Myocyte (in vitro differentiated cells): ENCODE data around the gene APC2. TPM values are rescaled to one million over a fixed set of nuclear protein-coding genes. Genes with fewer than 3 reads are reported as not detected.
"Not testable (repeated sequence)": the region's sequence is repeated elsewhere in the genome, so short reads cannot be mapped to it uniquely, and the experiment has no call there.

ENCODE experiments used
- DNase-seq: peaks from one replicate; pipeline ENCODE4 v3.0.0-alpha.2; 2012; ENCODE audit warnings: low read depth
- total RNA-seq: library from RNA; depleted of rRNA; stranded (reverse); fragments of >200 nt; gene quantifications from 2 replicates; pipeline ENCODE4 v1.2.3, GENCODE V29; 2014

Gene APC2
- total RNA-seq, 1 donor from 2014 or later = 0.53 TPM

DNA sequence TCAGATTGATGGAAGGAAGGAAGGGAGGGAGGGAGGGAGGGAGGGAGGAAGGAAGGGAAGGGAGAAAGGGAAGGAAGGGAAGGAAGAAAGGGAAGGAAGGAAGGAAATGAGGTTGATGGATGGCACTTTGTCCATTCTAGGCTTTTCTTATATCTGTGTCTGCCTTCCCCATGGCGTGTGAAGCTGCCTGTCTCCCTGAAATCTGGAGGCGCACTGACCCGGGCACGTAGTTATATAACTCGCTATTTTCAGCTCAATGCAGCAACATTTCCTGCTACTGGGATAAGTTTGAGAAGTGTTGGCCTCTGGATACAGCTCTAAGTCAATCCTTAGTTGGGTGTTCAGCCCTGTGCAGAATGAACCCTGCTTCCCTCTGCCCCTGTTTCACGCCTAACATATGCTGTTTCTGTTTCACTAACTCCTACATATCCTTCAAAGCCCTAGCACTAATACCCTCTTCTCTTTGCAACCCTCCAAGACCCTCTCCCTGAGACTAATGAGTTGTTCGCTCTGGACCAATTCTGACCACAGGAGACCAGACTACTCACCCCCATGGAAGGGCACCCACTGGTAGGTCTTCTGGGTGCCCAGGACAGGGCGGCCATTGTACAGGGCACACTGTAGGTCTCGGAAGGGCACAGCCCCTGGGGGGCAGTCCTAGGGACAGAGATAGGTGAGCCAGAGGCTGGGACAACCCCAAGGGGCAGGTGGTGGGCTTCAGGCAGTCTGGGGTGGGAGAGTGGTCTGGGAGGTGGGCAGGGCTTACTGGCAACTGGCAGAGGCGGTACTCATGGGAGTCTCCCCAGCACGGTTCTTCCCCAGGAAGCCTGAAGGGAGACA lies 59.9 kb downstream of the APC2 start:
- no peak for DNase-seq

DNA sequence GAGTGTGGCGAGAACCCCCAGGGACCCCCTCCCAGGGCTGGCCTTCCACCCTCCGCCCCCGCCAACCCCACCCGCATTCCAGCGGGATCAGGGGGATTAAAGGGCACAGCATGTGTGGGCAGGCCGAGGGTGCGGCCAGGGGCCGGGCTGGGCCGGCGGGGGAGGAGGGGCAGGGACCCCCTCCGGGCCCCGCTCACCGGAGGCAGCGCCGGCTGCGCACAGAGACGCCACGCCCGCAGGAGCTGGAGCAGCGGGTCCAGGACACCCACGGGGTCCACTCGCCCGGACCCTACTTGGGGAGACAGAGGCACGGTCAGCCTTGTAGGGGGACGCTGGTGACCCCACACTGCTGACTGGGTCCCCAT lies 60.5 kb downstream of the APC2 start:
- peak; percentile 43 for DNase-seq

DNA sequence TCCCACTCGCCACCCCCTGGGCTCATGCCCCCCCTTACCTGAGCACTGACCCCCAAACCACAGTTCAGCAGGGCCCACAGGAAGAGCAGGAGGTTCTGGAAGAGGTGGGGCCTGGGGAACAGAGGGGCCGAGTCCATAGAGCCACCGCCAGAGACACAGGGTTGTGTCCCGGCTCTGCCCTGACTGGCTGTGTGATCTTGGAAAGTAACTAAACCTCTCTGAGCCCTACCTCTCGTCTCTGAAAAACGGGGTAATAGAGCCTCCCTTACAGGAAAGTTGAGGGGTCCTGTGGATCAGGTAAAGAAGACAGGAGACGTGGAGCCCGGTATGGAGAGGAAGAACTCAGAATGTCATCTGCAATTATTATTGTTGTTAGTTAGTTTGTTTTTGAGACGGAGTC lies 60.9 kb downstream of the APC2 start:
- DNase-seq = no peak

DNA sequence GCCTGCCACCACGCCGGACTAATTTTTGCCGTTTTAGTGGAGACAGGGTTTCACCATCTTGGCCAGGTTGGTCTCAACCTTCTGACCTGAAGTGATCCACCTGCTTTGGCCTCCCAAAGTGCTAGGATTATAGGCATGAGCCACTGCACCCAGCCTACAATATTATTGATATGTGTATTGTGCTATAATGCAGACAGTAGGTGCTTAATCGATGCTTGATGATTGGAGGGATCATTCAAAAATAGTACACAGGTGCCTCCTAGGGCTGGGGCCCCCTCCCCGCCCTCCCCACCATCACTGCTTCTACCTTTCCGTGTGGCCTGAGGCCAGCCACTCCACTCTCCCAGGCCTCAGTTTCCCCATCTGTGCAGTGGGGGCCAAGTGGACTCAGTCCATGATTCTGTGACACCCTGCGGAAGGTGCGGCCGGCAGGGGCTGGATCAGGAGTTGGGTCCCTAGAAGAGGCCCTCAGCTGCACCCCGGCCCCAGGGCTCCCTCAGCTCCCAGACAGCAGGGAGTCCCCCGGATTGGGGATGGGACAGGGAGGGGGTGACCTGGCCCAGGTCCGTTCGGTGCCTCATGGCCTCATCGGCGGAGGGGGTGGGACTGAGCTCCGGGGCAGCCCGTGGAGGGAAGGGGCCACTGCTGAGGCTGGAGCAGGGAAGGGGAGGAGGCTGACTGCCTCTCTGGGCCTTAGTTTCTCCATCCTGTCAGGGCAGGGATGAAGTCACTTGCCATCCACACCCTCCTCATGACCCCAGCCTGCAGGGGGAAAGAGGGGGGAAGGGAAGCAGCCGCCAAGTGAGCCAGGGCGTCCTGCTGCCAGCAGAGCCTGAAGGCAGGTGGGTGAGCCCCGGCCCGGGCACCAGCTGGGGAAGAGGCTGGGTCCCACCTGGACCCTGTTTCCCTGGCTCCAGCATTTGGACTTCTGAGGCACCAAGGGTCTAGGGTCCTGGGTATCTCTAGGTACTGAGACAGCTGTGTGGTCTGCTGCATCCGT lies 61.7 kb downstream of the APC2 start:
- DNase-seq = no peak

DNA sequence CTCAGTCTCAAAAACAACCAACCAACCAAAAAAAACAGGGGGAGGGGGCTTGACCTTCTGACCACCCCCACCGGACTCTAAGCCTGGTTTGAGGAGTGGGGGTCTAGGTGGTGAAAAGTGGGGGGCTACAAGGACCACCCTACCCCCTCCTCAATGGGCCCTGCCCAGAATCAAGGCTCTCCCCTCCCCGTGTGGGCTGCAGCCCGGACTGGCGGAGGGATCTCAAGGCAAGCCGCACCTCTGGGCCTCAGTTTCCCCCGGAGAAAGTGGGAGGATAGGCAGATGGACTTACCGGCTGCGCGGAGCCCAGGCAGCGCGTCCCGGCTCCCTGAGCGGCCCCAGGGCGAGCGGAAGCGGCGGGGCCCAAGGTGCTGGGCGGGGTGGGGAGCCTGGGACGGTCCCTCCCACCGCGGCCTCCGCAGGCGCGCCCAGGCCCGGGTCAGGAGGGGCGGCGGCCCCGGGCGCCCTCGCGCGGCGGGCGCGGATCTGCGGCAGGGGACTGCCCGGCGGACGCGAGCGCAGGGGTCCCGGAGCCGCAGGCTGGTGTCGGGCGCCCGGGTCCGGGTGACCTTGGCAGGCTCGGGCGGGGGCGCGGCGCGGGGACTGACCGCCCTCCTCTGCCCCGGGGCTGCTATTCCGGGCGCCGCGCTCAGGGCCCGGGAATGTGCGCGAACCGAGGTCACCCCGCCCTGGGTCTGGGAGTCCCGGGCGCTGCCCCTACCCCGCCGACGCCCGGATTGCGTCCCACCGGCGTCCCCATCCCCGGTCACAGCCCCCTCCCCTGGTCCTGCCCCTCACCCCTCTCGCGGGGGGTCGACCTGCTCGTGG lies 63.0 kb downstream of the APC2 start, which contains the start of gene ADAMTSL5:
Gene ADAMTSL5 (minus strand): TSS at position 349 of the 828 bp plus-strand sequence. CDS start 2,076 bp downstream, outside the sequence.
- peak; percentile 79 for DNase-seq

DNA sequence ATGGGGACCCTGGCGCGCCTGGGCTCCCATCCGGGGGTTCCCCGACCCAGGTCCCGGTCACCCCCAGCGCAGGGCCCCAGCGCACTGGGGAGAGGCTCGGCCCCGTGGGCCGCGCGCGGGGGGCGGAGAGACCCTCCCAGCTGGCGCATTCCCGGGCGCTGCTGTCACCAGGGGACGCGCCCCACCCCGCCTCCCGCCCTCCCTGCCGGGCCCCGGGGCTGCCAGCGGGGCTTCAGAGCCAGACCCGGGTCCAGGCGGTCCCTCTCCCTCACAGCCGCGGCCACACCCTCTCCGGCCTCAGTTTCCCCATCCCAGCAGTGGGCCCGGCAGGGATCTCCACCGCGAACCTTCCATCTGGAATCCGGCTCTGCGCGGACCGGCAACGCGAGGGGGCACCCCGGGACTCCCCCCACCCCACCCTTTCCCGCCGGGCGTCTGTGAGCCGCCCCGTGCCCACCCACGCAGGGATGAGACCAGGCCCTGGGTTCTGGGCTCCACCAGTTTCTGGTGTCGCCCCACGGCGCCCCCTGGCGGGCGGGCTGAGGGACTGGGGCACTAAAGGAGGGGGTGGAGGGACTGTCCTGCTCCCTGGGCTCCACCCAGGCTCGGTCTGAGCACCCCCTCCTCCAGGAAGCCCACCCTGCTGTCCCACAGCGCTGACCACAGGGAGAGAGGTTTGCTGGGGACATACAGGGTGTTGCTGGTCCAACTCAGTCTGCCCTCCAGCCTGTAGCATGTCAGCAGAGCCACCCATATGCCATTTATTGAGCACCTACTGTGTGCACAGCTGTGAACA lies 63.8 kb downstream of the APC2 start:
- peak; percentile 69 for DNase-seq

DNA sequence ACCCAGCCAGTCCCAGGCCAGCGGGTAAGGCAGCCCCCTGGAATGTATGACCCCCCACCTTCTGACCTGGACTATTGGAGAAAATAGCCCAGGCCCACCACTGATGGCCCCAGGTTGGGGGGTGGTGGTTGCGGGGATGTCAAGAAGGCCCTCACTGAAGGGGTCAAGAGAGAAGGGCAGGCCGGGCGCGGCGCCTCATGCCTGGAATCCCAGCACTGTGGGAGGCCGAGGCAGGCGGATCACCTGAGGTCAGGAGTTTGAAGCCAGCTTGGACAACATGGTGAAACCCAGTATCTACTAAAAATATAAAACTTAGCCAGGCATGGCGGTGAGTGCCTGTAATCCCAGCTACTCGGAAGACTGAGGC lies 64.4 kb downstream of the APC2 start:
- DNase-seq = no peak

DNA sequence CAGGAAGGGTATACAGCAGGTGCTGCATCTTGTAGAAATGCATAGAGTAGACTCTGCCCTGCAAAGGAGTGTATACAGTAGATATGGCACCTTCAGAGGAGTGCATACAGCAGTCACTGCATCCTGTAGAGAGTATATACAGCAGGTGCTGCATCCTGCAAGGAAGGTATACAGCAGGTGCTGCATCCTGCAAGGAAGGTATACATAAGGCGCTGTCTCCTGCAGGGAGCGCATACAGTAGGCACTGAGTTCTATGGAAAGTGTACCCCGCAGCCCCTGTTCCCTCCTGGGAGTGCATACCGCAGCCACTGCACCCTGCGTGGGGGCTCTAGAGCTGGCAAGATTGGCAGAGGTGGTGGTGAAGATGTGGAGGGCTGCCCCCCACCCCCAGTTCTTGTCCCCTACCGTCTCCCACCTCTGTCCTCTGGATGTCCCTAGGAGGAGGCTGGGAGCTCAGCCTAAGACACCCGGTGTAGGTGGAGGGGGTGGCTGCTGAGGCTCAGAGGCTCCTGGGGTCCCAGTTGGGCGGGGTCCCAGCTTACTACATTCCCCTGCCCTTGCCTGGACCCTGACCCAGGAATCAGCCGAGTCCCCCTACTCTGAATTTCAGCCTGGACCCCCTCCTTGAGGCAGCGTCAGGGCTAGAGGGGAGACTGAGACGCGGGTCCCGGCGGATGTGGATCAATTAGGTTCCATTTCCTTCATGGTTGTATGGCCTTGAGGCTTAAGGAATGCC lies 65.2 kb downstream of the APC2 start:
- no peak for DNase-seq

DNA sequence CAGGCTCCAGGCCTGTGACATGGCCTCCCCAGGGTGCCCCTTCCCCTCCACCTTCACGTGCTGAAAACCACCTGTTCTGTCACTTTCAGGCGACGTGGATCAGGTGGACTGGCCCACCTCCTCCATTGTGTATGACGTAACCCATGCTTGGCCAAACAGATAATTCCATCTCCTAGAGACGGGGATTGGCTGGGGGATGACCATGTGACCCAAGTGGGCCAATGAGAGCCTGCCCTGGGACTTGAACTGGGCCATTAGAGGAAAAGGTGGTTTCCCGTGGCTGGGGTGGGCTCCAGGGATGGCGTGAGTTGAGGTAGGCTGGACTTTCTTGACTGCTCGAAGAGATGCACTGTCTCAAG lies 66.5 kb downstream of the APC2 start:
- DNase-seq = no peak

DNA sequence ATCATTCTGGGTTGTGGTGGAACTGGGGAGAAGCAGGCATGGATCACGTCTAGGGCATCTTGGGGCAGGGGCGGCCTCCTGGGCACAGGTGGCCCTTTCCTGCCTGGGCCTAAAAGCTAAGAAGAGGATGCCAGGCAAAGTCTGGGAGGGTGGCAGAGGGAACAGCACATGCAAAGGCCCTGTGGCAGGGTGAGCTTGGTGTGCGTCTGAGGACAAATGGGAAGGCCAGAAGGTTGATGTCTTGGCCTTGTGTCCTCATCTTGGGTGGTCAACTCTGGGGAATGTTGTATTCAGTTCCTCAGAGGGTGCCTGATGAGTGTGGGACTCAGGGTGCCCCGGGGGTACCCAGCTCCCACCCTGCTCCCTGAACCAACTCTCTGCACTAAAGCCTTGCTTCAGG lies 68.5 kb downstream of the APC2 start:
- DNase-seq = no peak

DNA sequence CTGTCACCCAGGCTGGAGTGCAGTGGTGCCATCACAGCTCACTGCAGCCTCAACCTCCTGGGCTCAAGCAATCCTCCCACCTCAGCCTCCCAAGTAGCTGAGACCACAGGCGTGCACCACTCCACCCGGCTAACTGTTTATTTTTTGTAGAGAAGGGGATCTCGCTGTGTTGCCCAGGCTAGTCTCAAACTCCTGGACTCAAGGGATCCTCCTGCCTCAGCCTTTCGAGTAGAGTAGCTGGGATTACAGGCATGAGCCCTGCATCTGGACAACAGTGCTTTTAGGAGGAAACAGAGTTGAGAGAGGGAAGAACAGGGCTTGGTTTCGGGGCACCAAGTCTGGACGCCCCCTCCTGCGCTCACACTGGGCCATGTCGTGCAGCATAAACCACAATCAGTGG lies 69.9 kb downstream of the APC2 start:
- DNase-seq = not testable (repeated sequence)

DNA sequence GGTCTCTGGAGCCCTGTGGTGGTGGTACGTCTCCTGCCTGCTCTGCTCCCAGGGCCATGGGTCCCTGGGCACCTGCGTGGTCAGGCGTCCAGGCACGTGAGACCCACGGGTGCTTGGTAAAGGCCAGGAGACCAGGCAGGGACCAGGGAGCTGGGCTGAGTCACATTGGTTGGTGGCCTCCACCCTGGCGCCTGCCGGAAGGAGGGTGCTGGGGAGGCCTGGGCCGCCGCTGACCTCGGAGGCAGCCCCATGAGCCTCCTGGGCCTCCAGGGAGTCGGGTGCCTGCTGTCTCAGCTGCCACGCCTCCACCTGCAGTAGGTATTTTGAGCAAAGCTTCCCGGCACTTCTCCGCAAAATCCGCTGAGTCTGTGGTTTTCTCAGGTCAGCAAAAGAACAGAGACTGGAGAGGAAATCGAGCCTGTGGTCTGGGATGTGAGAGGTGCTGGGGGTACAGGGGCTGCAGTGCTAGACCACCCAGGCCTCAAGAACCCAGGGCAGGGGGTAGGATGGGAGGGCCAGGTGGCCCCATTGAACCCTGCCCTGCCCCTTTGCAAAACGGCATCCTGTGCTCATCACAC lies 70.4 kb downstream of the APC2 start:
- DNase-seq = no peak

DNA sequence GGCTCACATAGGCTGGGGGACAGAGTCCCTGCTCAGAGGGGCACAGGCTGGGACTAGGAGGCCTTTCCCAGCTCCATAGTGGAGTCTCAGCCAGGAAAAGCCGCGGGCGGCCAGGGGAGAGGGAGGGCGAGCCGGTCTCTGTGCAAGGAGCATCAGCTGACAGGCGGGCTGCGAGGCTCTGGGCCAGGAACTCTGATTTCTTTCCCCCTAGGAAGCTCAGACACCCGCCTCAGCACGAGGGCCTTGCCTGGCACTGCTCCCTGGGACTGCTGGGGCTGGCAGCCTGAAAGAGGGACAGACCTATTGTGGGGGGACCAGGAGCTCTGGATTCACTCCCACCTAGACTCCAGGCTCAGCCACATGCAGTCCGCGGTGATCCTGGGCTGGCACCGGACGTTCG lies 71.7 kb downstream of the APC2 start:
- DNase-seq = no peak

DNA sequence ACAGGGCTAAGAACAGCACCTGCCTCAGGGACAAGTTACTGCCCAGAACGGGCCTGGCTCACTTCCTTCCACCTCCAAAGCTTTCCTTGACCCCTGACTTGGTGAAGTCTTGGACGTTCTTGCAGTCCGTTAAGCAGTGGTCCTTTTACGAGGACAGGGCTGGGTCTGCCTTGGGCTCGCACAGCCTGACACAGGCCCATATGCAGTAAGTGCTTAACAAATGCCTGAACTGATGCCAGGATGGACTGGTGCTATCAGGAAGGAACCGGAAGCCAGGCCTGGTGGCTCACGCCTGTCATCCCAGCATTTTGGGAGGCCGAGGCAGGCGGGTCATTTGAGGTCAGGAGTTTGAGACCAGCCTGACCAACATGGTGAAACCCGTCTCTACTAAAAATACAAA lies 72.1 kb downstream of the APC2 start:
- no peak for DNase-seq

DNA sequence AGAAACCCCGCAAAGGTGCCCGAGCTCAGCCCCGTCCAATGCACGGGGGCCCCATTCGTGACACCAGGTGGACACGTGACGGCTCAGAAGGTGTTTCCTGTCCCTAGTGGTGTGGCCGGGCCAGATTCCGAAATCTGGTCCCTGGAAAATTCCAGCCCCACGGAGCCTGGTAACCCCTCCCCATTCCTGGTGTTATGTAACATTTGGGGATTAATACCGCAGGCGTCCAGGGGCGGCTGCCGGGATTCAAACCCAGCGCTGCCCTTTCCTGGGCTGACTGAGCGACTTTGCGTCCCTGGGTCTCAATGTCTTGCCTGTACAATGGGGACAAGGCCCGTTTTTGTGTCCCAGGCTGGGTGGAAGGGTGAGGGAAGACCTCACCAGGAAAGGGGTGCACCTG lies 72.9 kb downstream of the APC2 start:
- DNase-seq = no peak
